ENCODE data around the gene CHKB. TPM values are rescaled to one million over a fixed set of nuclear protein-coding genes. Genes with fewer than 3 reads are reported as not detected.
A peak's percentile ranks its signal among the peaks of the same experiment; 100 is the strongest.

The CHKB gene
- total RNA-seq, 4 donors from 2014 or later: 20.7 to 43.5 (median 33.0) TPM

DNA sequence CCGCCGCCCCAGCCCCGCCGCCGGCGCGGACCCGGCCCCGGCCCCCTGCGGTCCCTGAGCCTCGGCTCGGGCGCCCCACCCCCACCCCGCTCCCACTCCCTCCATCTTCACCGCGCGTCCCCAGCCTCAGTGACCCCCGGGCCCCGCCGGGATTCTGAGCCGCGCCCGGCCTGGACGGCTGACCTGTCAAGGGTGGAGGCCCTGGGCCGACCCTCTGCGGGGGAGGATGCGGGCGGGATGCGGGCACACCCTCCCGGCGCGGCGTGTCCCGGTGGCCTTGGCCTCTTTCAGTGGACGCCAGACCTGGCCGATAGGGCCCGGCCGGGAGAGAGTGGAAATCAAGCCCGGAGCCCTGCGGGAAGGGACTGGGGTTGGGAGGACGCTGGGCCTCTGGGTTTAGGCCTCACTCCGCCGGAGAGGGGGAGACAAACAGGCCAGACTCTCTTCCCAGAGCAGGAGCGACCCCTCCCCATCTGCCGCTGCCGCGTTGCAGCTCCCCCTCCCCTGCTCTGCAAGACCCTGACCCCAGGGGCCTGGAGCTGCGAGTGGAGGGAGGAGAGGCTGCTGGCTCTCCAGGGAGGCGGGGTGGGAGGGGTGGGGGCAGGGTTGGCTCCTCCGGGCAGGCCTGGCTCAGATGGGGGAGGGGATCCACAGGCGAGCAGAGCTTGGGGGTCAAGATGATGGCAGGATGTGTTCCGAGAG, 18.5 kb upstream of the CHKB start:
- peak overlapping the region; percentile 51 to 62 (median 54) for H3K4me3 ChIP-seq
- no peaks in the 10 kb centered on the region for H3K9me3 ChIP-seq
- TF ChIP-seq POLR2A (IDR thresholded peaks at IDR 0.05; ENCODE audit: low read depth): no peak
- TF ChIP-seq, protein P1, sequence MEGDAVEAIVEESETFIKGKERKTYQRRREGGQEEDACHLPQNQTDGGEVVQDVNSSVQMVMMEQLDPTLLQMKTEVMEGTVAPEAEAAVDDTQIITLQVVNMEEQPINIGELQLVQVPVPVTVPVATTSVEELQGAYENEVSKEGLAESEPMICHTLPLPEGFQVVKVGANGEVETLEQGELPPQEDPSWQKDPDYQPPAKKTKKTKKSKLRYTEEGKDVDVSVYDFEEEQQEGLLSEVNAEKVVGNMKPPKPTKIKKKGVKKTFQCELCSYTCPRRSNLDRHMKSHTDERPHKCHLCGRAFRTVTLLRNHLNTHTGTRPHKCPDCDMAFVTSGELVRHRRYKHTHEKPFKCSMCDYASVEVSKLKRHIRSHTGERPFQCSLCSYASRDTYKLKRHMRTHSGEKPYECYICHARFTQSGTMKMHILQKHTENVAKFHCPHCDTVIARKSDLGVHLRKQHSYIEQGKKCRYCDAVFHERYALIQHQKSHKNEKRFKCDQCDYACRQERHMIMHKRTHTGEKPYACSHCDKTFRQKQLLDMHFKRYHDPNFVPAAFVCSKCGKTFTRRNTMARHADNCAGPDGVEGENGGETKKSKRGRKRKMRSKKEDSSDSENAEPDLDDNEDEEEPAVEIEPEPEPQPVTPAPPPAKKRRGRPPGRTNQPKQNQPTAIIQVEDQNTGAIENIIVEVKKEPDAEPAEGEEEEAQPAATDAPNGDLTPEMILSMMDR (IDR thresholded peaks at IDR 0.05): no peak
- no peak for TF ChIP-seq POLR2AphosphoS5 (IDR thresholded peaks at IDR 0.05)
- no peak for TF ChIP-seq EP300 (IDR thresholded peaks at IDR 0.05)
- H3K27me3 ChIP-seq: peaks cover 0 to 90% (median 18%) of the 10 kb centered on the region in 4 donors
- H3K36me3 ChIP-seq: peaks cover 0 to 3% (median 0%) of the 10 kb centered on the region in 4 donors
- whole genome bisulfite sequencing: 25% methylated on average over 9 of the region's 52 CpGs
- no peak overlapping the region for H3K27ac ChIP-seq (replicated peaks in 1 of 4)
- intact Hi-C loops (cut with DNase I): no loop called here
- H3K4me1 ChIP-seq: peaks cover 9 to 30% (median 20%) of the 10 kb centered on the region in 4 donors
- no peak for DNase-seq (ENCODE audit: extremely low spot score)

DNA sequence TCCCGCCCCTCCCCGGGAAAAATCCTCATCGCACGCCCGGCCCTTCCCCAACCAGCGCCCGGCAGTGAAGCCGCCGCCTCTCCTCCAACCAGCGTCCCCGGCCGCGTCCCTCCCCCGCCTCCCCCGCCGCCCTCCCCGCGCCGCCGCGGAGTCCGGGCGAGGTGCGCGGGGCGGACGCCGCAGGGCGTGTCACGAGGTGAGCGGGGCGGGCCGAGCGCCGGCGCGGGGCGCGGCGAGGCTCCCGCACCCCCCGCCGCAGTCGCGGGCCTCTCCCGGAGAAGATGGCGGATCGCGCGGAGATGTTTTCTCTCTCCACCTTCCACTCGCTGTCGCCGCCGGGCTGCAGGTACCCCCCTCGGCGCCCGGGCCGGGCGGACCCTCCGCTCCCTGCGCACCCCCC, 17.9 kb upstream of the CHKB start, which contains the start of gene MAPK8IP2:
Gene MAPK8IP2, plus strand, starts transcription at position 256 of the 400 bp plus-strand sequence. Its CDS starts 26 bp downstream, at position 282.
- no peak for DNase-seq (ENCODE audit: extremely low spot score)
- TF ChIP-seq EP300 (IDR thresholded peaks at IDR 0.05) (no peak), POLR2AphosphoS5 (IDR thresholded peaks at IDR 0.05) (no peak), POLR2A (IDR thresholded peaks at IDR 0.05; ENCODE audit: low read depth) (no peak)
- TF ChIP-seq, protein P1 (IDR thresholded peaks at IDR 0.05): no peak
- H3K27ac ChIP-seq (replicated peaks in 1 of 4): no peak within 1 kb of the TSS
- intact Hi-C loops (cut with DNase I): no loop called here
- under 1% methylated on average over 28 of the region's 61 CpGs for WGBS
- H3K4me3 ChIP-seq: peak within 1 kb of the TSS; percentile 51 to 62 (median 54)
- H3K27me3 ChIP-seq: peaks cover 0 to 85% (median 18%) of the 10 kb centered on the region in 4 donors
- peaks cover 9 to 30% (median 20%) of the 10 kb centered on the region in 4 donors for H3K4me1 ChIP-seq
- no peaks in the 10 kb centered on the region for H3K9me3 ChIP-seq
- H3K36me3 ChIP-seq: peaks cover 0 to 3% (median 0%) of the 10 kb centered on the region in 4 donors

DNA sequence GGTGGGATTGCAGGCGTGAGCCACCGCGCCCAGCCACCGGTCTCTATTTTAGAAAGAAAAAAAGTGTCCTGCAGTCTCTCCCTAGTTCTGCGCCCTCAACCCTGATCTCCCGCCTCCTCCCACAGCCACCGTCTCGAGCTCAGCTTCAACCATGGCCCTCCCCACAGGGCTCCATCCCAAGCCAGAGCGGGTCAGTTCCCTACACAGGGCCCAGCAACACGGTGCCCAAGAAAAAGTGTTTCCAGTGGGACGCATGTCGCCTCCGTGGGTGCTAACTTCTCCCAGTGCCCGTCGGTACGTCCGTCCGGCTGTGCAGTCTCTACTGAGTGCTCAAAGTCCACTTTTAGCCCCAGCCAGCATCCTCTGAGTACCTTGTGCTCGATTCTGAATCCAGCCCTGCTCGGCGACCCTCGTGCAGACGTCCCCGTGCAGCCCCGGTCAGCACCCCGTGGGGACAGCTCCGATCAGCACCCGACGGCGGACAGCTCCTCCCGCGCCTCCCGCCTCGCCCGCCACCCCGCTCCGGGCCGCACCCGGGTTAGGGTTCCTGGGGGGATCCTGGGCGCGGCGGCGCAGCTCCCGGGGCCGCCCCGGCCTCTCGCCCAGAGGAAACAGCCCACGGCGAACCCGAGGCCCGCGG, 17.3 kb upstream of the CHKB start:
- intact Hi-C loops (cut with DNase I): no loop called here
- H3K27me3 ChIP-seq: peaks cover 0 to 79% (median 18%) of the 10 kb centered on the region in 4 donors
- H3K4me1 ChIP-seq: peaks cover 9 to 30% (median 20%) of the 10 kb centered on the region in 4 donors
- 31% methylated on average over 23 of the region's 52 CpGs for WGBS
- H3K27ac ChIP-seq (replicated peaks in 1 of 4): no peak overlapping the region
- no peaks in the 10 kb centered on the region for H3K9me3 ChIP-seq
- H3K36me3 ChIP-seq: peaks cover 0 to 3% (median 0%) of the 10 kb centered on the region in 4 donors
- no peak for TF ChIP-seq EP300 (IDR thresholded peaks at IDR 0.05)
- TF ChIP-seq POLR2AphosphoS5 (IDR thresholded peaks at IDR 0.05): no peak
- no peak for TF ChIP-seq POLR2A (IDR thresholded peaks at IDR 0.05; ENCODE audit: low read depth)
- TF ChIP-seq, protein P1 (IDR thresholded peaks at IDR 0.05): no peak
- H3K4me3 ChIP-seq: peak overlapping the region; percentile 51 to 62 (median 54)
- no peak for DNase-seq (ENCODE audit: extremely low spot score)

DNA sequence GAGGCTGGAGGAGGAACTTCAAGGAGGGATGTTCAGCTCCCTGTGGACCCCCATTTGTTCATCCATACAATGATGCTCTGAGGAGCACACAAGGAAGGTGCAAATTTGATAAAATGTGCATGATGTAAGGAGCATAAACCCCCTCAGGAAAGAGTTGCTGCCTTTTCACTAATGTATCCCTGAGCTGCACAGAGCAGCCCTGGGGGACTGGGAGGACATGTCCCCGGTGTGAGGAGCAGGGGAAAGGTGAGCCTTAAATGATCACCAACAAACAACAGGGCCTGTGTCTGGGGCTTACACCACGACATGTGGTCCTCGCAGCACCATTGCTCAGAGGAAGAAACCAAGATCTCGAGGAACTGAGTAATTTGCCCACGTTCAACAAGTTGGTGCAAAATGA, 14.4 kb upstream of the CHKB start:
- intact Hi-C loops (cut with DNase I): no loop called here
- 88% methylated on average over 5 of the region's 5 CpGs for WGBS
- no peaks in the 10 kb centered on the region for H3K9me3 ChIP-seq
- no peak for DNase-seq (ENCODE audit: extremely low spot score)
- no peak overlapping the region for H3K27ac ChIP-seq (replicated peaks in 1 of 4)
- H3K36me3 ChIP-seq: peaks cover 0 to 3% (median 0%) of the 10 kb centered on the region in 4 donors
- TF ChIP-seq EP300 (IDR thresholded peaks at IDR 0.05): no peak
- no peak for TF ChIP-seq POLR2A (IDR thresholded peaks at IDR 0.05; ENCODE audit: low read depth)
- peaks cover 0 to 50% (median 5%) of the 10 kb centered on the region in 4 donors for H3K27me3 ChIP-seq
- no peak overlapping the region for H3K4me3 ChIP-seq
- peaks cover 9 to 22% (median 16%) of the 10 kb centered on the region in 4 donors for H3K4me1 ChIP-seq

DNA sequence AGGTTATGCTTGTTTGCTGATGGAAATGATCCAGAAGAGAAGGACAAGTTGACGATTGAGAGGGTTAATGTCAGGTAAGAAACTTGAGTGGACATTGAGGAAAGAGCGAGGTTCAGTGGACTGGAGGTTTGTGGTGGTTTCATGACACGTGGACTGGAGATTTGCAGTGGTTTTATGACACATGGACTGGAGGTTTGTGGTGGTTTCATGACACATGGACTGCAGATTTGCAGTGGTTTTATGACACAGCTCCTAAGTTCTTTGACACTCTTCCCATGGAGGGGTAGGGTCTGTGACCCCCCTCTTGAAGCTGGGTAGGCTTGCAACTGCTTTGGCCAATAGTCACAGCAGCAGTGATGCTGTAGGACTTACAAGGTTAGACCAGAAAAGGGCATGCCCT, 12.5 kb upstream of the CHKB start:
- Histone ChIP-seq H3K27me3 (peaks cover 0 to 33% (median 5%) of the 10 kb centered on the region in 4 donors), H3K36me3 (peaks cover 0 to 3% (median 0%) of the 10 kb centered on the region in 4 donors), H3K4me1 (peaks cover 3 to 7% (median 6%) of the 10 kb centered on the region in 4 donors), H3K9me3 (no peaks in the 10 kb centered on the region), H3K27ac (replicated peaks in 1 of 4) (no peak overlapping the region), H3K4me3 (no peak overlapping the region)
- DNase-seq (ENCODE audit: extremely low spot score): no peak
- TF ChIP-seq EP300 (IDR thresholded peaks at IDR 0.05) (no peak), POLR2AphosphoS5 (IDR thresholded peaks at IDR 0.05) (no peak), POLR2A (IDR thresholded peaks at IDR 0.05; ENCODE audit: low read depth) (no peak)
- TF ChIP-seq, protein P1 (IDR thresholded peaks at IDR 0.05): no peak
- intact Hi-C loops (cut with DNase I): no loop called here
- 82% methylated on average over 3 of the region's 3 CpGs for WGBS

Data from esophagus muscularis mucosa (tissue), 4 donors.